Left cardiac atrium (tissue), 4 donors: Measurements from ENCODE around the gene CADPS2. TPM values are rescaled to one million over a fixed set of nuclear protein-coding genes. Genes with fewer than 3 reads are reported as not detected.

ENCODE experiments used
- ATAC-seq, 2 donors: fragments of 200-7000 bp; cut with Tn5 transposase; one replicate each; pipeline ENCODE4 v1.9.1; 2020; ENCODE audit warnings: mild to moderate bottlenecking in 2 of 2, moderate library complexity in 2 of 2
- DNase-seq: peaks from one replicate; pipeline ENCODE4 v3.0.0-alpha.2; 2020
- intact Hi-C, 2 donors: fragments of 100-400 bp; cut with DNase I; formaldehyde crosslinking; loops; one replicate each; pipeline versions ENCODE4 v1.14.1 to v1.15.1; 2022 to 2023
- total RNA-seq, 2 donors: library from RNA; stranded (reverse); fragmentation: NEBNext Ultra II Directional; extraction: Animal tissue kit (Norgen Biotek cat#: 25700); gene quantifications; one replicate each; pipeline ENCODE4 v1.2.1, GENCODE V29; 2021
- donor health status: DM: no; HTN: yes; CAD: no.
- donor health status: DM: no; HTN: yes; CAD: no; lungs with severe emphysema.
- donor health status: DM: yes; HTN: yes; CAD: no.
- donor health status: Dilated cardiomyopathy.

The CADPS2 gene
- total RNA-seq, 2 donors from 2014 or later = 11.5 to 14.4 TPM

GRCh38 chr7:122736183-122736582 lies 150.1 kb downstream of the CADPS2 start:
- intact Hi-C loops = no loop called here
- DNase-seq (no peak), ATAC-seq (no peak)

DNA sequence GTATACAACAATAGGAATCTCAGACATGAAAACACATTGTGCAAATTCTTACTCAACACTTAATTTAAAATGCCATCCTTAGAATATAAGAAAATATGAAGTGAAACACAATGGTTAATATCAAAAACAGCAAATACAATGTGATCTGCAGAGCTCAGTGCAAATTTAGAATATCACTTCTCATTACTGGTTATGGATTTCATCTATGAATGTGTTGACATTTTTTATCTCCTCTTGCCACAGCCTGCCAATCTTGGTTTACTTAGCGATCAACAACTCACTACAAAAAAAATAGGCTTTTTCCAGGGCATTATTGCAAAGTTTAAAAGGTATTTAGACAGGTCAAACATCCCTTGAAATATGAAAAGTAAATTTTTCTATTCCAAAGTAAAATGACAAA lies 158.5 kb downstream of the CADPS2 start:
- ATAC-seq = no peak
- intact Hi-C loops = no loop called here

DNA sequence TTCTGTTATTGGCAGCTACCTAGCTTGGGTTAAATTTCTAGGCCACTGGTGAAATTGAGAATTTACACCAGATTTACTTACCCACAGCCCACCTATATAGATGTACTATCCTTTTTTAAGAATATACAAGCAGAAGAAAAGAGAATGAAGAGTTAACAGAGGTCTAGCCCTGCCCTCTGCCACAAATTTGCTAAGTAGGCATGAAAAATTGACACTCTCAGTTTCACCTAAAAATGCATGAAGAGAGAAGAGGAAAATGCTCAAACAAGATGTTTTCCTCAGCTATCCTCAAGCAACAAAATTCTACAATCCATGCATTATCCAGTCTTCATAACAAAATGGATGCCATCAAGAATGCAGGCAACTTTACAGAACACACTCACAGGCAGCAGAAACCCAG lies 158.9 kb downstream of the CADPS2 start:
- ATAC-seq = no peak
- DNase-seq = no peak
- intact Hi-C loops = no loop called here

More for the DNA sequence above, 158.5 kb downstream of the CADPS2 start:
- DNase-seq = no peak

DNA sequence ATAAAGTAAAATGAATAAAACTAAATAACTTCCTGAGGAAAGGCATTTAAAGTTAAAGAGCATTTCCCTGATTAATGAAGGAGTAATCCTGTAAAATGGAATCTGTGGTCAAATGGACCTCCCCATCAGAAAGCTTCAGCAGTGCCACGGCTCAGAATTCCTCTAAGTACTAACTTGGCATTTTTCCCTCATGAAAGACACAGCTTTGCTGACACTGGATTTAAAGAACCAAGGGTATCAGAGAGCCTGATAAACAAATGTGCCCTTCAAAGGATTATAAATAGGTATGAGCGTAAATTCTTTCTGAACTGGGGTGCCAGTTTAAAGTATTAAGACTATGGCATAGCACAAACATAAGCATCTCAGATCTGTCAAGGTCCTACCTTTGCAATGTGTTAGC lies 159.4 kb downstream of the CADPS2 start:
- ATAC-seq = no peak
- DNase-seq = no peak
- intact Hi-C loops = no loop called here

DNA sequence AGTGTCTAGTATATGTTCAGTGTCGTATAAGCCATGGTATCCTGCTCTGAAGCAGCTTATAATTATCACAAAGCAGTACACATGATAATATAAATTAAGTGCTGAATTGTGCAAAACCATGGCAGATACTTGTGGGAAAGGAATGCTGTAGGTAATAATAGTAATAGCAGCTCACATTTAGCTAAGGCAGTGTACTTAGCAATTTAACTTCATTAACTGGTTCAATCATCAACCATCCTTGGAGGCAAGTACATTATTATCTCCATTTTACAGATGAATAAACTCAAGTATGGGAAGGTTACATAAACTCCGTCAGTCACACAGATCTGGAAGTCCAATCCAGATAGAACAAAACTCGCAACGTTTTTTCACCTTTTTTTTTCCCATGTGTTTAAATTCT lies 161.9 kb downstream of the CADPS2 start:
- ATAC-seq (no peak), DNase-seq (no peak)
- intact Hi-C loops = no loop called here

- no peak for ATAC-seq
- intact Hi-C loops = no loop called here
- no peak for DNase-seq
Observed at GRCh38 chr7:122719010-122719578, 167.2 kb downstream of the CADPS2 start.

GRCh38 chr7:122717356-122718089 lies 168.7 kb downstream of the CADPS2 start:
- intact Hi-C loops = no loop called here
- no peak for ATAC-seq
- DNase-seq = no peak

GRCh38 chr7:122715183-122715582 lies 171.1 kb downstream of the CADPS2 start:
- intact Hi-C loops = no loop called here
- DNase-seq = no peak

GRCh38 chr7:122710916-122711315 lies 175.3 kb downstream of the CADPS2 start:
- DNase-seq = no peak
- ATAC-seq = no peak
- intact Hi-C loops = no loop called here

More at GRCh38 chr7:122715183-122715582, 171.1 kb downstream of the CADPS2 start:
- no peak for ATAC-seq

DNA sequence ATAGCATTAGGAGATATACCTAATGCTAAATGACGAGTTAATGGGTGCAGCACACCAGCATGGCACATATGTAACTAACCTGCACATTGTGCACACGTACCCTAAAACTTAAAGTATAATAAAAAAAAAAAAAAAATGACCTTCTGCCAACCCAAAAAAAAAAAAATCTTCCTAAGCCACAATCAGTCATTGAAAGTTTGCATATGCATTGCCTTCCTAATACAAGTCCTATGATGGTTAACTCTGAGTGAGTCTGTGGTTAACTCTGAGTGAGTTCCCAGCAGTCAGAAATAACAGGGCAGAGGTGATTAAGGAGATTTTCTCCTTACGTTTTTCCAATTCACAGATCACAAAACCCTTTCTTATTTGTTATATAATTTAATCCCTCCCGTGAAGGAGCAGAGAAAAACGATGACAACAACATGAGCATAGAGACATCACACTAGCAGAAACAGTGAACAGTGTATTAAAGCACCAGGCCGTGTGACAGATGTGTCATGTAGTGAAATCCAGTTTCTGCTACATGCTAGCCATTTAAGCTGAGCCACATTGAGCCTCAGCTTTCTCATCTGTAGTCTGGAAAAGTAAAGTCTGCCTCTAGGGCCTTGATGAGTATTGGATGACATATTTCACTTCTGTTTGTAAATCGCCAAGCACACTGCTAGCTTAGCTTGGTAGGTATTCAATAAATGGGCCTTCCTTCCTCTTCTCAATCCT lies 176.2 kb downstream of the CADPS2 start:
- no peak for DNase-seq
- intact Hi-C loops = no loop called here
- ATAC-seq = no peak

- intact Hi-C loops = no loop called here
- DNase-seq (no peak), ATAC-seq (no peak)
Observed at GRCh38 chr7:122706836-122707235, 179.4 kb downstream of the CADPS2 start.

DNA sequence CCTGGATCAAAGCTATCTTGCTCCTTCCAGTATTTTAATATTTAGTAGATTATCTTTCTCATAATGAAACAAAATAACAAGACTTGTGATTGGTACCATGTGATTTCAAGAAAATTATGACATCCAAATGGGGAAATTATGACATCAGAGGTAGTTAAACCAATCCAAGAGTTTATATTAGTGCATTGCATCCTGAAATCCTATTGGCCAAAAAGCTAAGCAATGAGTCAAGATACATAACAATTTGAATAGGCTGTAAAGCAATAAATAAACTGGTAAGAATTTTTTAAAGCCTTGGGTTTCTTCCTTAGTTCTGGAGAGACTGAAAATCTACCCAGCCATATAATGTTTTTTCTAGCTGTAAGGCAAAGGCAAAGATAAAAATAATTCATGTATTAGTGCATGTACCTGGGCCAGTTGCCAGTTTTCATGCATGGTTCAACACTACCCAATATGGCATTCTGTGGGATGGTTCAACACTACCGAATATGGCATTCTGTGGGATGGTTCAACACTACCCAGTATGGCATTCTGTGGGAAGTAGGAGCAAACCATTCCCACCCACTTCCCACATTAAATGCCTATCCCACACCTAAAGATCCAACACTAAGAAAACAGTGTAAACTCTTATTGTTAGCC lies 183.3 kb downstream of the CADPS2 start, which contains the start of gene RNF148:
RNF148 (minus strand) TSS at position 51 of the 639 bp plus-strand sequence. CDS start 172 bp downstream, outside the sequence.
- DNase-seq (no peak), ATAC-seq (no peak)
- intact Hi-C loops = no loop called here

DNA sequence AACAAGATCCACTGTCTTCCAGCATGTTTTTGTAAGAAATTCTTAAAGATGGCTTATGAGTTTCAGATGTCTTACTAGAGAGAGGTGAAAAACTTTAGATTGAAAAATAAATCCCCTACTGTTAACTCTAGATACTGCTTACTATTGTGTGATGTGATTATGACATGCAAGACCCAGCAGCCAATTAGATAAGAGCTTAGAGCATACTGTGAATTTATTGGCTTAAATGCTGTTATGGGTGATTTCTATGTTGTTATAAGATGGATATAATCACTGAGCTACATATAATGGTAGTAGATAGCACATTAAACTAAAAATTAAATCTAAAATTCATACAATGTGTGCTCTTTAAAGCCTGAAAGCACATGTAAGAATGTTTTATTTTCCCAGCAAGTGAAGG lies 187.2 kb downstream of the CADPS2 start, which contains the start of gene RNF133:
RNF133 (minus strand) TSS at position 101 of the 400 bp plus-strand sequence. CDS start 199 bp downstream, outside the sequence.
- intact Hi-C loops = no loop called here
- DNase-seq = no peak
- no peak for ATAC-seq

DNA sequence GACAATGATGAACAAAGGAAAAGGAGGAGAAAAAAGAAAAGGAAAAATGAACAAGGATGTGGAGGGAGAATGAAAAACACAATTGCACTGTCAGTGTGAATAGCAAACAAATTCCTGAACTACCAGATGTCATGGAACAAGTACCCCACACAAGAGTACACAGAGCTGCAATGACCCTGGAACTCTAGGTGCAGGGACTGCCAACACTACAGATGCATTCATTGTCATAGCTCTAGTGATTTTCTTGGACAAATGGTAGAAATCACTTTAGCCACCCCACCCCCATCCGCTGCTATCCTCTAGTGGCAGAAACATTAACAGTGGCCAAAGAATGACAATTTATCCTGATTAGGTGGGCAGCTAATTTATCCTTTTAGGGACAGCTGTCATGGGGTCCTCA lies 190.4 kb downstream of the CADPS2 start:
- intact Hi-C loops = no loop called here
- ATAC-seq (no peak), DNase-seq (no peak)

GRCh38 chr7:122694697-122695096 lies 191.6 kb downstream of the CADPS2 start:
- no peak for DNase-seq
- intact Hi-C loops = no loop called here
- no peak for ATAC-seq

- intact Hi-C loops = no loop called here
- DNase-seq = no peak
- no peak for ATAC-seq
Observed at GRCh38 chr7:122692769-122693309, 193.4 kb downstream of the CADPS2 start.

DNA sequence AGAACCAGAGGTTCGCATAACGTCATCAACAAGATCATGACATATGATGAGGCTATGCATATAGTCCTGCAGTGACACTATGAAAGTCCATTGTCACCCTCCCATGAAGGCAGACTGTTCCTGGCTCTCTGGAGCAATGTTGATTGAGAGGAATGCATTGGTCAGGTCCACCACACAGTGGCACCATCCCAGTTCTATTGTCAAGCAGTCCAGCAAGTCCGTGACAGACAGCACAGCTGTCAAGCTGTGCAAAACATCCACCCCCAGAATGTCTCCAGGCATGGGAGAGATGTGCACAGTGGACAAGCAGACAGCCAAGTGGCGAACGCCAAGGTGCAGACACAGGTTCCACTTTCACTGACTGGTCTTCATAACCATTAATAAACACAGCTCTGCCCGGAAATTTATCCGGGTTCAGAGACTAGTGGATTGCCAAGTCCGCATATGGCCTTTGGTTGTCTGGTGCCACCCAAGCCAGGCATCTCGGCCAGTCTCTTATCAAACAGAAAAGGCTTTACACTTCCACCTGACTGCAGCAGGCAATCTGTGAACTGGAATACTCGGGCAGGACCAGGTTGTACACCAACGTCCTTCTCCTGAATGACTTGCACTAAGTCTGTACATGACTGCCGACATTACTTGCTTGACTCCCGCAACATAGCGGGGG lies 194.6 kb downstream of the CADPS2 start:
- intact Hi-C loops = no loop called here
- no peak for ATAC-seq

DNA sequence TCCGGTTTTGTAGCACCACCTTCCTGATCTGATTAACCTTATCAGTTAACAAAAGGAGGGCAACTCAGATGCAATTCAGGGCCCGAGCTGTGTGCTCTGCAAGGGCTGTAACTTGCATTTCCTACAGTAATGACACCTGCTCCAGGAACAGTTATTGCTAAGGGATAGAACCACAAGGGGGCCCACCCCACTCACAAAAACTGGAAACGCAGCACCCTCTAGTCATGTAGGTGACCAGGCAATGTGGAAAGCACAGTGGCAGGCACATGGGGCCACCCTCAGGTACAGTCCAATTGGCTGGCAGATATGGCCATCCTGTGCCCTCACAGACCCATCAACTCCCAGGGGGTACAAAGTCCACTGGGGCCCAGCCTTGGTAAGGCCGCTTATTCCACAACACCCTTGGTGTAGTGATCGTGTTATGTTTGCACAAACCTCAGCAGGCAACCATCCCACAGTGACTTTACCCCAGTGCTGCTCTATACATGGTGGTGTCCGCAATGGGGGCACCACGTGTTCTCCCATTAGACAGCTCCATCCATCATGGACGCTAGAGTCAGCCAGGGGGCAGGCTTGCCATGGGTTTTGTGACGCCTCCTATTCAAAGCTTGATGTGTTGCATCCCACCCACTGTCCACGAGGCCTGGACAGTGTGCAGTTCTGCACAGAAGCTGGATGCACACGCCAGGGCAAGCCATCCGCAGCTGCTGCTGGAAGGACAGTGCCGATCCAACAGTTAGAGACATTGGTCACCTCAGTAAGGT lies 196.7 kb downstream of the CADPS2 start:
- no peak for ATAC-seq
- intact Hi-C loops = no loop called here
- no peak for DNase-seq

More for the DNA sequence above, 194.6 kb downstream of the CADPS2 start:
- no peak for DNase-seq
